GM21529 (cell line): ENCODE data around the gene ASXL1.

Source experiments
- ATAC-seq: cut with Tn5 transposase; IDR thresholded peaks from one replicate; pipeline ENCODE4 v1.9.1; 2021; ENCODE audit not compliant: unreplicated experiment

ASXL1 gene

DNA sequence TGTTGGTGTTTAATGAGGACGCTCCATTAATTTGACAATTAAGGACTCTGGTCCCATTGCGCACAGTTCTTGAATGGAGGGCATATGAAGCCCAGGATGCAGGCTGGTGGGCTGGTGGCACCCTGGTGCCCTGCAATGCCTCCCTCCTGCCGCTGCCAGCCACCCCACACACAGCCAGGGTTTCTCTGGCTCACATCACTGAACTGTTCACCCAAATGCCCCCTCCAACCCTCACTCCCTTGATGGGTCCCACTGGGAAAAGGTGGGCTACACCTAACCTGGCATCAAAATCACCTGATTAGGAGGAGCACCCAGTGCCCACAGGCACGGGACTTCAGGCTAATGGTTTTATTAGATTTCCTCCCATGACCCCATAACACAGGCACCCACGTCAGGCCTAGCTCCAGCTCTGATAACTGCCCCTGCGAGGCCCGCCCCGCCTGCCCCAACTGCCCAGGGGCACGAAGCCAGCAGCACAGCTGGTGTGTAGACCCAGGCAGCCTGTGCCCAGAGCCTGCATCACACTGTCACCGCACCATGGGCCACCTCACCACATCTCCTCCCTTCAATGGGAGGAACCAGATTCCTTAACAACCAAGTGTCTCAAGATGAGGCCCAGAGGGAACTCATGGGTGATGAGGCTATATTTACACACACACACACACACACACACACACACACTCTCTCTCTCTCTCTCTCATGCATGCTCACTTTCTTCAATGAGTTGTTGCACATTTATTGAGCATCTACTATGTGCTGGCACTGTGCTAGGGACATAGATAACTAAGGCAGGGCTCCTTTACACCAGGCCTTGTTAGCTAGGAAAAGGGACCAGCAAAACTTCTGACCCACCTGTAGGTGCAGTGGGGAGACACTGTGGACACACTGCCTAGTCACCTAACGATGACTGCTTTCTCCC lies 119.7 kb downstream of the ASXL1 start:
- no peak for ATAC-seq

DNA sequence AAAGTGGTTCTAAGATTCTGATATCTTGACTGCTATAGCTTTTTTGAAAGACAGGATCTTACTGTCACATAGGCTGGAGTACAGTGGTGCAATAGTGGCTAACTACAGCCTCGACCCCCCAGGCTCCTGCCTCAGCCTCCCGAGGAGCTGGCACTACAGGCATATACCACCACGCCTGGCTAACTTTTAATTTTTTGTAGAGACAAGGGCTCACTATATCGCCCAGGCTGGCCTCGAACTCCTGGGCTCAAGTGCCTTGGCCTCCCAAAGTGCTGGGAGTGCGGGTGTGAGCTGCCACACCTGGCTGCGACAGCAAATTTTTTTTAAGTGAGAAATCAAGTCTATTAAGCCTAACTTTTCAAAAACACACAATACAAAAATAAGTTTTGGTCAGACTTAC lies 120.4 kb downstream of the ASXL1 start:
- ATAC-seq: no peak

DNA sequence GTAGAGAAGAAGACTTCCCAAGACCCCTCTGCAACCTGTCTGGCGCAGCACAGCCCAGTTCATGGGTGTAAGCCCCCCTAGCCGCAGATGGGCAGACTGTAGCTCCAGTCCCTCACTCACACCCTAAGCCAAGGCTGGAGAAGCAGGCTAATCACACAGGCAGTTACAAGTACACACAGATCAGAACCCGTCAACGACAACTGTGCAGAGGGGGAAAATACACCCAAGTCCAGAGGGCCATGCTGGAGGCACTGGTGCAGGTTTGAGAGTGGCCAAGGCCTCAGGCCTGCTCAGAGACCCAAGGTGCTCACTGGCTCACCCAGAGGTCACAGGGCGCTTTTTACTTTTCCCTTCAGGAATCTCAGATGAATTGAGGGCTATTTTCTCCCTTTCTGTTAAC lies 120.9 kb downstream of the ASXL1 start:
- no peak for ATAC-seq

DNA sequence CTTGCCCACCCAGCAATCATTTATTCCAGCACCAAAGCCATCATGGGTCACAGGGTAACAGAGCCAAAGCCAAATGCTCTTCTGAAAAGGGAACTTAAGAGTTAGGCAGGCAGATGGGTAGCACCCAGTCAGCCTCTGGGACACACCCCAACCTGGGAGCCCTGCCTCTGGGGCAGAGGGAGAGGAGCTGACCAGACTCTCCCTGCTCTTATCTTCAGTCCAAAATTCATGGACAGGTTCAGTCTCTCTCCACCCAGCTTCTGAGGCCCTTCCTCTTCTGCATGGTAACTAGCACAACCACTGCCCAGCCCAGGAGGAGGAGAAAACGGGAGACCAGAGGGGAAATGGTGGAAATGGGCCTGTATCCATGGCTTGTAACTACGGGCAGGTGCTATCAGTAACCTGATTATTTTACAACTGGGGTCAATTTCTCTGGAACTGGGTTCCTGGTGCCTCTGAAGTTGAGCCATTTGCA lies 121.6 kb downstream of the ASXL1 start:
- no peak for ATAC-seq

DNA sequence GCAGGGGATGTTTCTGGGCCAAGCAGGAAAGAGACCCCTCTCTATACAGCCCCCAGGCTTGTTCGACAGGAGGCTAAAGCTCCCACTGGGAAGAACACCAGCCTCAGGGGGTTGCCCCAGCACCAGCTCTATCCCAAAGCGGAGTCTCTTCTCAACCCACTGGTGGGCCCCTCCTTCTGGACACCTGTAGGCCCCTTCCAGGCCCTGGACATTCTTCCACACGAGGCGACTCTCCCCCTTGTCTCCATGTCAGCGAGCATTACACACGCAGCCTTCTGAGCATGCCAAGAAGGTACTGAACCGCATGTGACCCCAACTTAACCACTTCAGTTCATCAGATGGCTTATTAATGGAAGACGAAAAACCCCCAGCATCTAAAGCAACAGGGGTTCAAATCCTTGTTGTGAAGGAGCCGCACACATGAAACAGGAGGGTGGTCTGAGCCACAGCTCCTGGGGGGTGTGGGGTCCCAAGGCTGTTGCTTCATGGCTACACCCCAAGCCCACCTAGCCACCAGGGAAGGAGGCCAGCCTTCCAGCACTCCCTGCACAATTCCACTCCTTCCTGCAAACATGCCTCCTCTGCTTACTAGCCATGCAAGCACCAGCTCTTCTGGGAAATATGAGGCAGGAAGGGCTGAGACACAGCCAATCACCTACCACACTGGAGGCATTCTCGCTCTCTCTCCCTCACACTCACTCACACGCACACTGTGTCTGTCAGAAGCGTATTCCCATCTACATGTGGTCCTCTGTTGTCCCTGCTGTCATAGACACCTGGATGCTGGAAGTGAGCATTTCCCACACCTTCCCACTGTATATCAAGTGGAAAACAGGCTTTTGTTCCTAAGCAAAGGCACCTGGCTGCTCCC lies 122.5 kb downstream of the ASXL1 start:
- ATAC-seq: no peak

DNA sequence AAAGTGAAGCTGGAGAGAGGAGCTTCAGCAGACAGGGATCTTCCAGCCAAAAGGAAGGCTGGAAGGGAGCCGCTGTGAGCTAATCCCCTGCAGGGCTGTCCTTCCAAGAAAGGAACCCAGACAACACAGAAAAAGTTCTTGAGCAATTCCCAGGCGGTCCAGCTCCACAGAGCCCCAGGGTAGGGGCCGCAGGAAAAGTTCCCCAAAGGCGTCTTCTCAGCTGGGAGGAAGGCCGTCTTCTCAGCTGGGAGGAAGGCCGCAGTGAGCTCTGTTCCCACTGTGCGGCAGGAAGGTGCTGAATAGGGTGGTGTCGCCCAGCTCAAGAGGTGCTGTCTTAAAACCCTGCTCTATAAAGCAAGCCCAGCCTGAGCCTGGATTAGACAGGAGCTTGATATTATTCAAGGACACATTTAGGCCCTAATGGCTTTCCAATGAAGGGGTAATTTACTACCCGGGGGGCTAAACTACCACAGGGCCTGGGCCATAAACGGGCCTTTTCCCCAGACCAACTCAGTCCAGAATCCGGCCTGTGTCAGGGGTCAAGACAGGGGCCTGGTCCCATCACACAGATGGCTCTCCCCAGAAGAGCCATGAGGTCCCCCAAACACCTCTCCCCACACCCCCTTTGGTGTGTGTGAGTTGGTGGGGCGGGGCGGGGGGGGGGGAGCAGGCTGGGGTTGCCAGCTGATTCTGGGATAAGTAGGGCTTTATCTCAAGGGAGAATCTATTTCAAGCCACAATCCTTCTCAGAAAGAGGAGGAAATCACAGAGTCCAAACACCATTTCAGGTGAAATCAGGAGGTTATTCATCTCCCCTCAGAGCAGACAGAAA lies 123.4 kb downstream of the ASXL1 start:
- no peak for ATAC-seq

DNA sequence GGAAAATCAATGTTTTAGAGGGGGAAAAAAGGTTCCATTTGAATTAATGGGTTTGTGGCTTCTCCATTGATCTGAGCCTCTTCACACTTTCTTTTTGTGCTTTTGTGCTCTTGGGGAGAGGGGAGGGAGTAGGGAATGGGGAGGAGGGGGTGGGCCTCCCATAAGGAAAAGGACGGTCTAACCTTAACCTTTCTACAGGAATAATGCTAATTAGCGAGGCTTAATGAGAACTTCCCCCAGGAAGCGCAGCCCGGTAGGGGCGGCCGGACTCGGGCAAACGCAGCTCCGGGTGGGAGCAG lies 124.0 kb downstream of the ASXL1 start:
- no peak for ATAC-seq

DNA sequence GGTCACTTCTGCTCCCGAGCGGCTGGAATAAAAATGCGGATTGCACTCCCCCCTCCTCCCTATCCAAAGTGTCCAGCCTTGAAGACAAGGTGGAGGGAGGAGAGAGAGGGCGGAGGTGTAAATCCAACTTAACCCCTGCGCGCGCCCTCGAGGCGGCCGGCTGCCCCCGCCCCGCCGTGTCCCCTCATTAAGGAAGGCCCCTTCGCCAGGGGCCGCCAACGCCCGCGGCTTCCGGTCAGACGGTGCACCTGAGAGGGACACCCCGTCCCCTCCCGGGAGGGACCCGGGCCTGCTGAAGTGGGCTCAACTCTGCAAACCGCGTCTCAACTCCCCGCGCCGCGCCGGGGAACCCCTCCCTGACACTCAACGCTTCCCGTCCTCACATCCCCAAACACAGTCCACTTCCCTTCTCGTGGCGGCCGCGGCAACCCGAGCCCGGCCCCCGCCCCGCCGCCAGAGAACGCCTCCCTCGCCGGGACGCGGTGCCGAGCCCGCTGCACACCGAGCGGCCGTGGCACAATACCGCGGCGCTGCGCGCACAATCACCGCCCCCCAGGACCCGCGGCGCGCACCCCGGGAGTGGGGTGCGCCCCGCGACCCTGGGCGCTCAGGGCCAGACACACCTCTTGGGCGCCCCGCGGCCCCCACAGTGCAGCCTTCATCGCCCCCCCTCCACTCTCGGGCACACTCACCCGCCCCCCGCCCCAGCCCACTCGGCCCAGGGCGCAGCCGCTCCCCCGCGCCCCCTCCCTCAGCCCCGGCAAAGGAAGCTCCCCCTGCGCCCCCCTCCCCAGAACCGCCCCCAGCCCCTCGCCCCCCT lies 124.5 kb downstream of the ASXL1 start:
- no peak for ATAC-seq

DNA sequence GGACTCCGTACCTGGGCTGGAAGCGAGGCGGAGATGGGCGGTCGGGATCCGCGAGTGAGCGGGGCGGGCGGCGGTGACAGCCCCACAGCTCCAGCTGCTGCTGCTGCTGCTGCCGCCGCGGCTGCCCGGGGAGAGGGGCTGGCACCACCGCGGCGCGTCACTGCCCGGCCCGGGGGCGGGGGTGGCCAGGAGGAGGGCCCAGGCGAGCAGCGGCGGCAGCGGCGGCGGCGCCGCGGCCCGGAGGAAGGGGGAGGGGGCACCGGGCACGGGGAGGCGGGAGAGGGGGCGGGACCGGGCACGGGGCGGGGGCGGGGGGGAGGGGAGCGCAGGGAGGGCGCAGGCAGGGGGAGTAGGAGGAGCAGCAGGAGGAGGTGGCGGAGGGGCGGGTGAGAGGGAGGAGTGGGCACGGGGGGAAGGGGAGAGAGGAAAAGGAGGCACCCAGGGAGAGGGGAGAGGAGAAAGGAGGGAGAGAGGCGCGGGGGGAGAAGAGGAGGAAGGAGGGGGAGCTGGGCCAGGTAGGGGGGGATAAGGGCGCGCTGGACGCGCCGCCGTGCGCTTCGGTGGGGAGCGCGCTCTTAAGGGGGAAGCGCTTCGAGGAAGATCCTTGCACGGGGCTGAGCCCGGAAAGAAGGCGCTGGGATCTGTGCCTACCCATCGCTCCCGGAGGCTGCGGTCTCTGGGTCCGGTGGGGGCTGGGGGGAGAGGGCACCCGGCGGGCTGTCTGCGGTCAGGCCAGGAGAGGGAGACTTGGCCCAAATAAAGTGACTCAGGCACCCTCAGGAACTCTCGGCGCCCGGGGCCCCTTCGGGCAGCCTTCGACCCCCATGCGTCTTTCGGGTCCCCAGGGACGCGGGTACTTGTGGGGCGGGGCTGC lies 125.5 kb downstream of the ASXL1 start:
- ATAC-seq: no peak

DNA sequence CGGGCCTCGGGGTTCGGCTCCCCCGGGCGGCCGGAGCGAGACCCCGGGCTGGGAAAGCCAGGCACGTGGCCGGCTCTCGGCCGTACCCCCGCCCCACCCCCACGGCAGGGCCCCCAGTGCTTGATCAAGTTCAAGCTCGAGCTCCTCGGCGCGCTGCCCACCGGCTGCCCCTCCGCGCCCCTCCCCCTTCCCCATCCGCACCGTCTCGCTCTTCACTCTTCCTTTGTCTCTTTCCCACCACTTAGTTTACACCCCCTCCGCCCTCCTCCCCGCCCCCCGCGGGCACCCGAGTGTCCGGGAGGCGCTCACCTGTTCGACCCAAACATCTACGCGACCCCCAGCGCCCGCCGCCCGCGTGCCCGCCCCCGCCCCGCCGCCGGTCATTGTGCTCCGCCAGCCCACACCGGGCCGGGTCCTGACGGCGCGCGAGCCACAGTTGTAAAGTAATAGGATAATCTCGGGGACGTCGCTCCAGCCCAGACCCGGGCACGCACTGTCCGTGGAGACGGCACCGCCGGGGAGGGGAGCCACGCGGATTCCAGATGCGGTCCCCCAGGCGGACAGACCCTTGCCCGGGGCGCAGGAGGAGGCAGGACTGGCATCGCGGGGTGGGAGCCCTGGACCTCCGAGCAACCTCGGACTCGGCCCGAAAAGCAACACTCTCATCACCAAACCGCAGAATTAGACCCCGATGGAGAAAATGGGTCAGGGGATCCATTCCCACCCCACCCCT lies 126.3 kb downstream of the ASXL1 start:
- ATAC-seq: no peak

DNA sequence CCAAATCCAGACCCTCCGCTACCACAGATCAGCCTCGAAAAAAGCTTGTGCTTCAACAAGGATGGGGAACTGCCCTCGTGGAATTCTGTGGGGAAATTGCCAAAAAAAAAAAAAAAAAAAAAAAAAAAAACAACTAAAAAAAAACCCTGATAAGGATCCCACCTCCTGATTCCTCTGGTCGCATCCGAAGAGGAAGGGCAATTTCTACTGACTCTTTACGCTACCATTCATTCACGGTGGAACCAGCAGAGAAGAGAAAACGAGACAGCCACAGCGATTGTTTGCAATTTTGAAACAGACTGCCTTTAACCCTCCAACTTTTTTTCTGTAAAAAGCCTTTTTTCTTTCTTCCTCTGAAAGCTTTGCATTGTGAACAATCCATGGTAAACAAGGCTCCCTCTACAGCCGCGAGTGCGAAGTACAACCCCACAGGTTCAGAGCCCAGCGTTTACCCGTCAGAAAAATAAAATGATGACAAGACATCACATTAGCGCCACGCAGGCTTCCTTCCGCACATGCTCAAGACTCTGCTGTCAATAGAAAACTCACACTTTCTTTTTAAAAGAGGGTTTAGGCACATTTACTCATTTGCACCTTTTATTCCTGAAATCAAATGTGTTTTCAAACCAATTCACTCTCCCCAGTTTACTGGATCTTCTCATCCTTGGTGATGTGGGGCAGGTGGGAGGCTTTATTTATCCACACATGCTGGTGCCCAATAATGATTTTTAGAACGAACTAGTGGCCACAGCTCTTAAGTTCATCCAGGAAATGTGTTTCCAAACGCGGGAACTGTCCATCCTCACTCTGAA lies 127.0 kb downstream of the ASXL1 start:
- ATAC-seq: peak; percentile 65

DNA sequence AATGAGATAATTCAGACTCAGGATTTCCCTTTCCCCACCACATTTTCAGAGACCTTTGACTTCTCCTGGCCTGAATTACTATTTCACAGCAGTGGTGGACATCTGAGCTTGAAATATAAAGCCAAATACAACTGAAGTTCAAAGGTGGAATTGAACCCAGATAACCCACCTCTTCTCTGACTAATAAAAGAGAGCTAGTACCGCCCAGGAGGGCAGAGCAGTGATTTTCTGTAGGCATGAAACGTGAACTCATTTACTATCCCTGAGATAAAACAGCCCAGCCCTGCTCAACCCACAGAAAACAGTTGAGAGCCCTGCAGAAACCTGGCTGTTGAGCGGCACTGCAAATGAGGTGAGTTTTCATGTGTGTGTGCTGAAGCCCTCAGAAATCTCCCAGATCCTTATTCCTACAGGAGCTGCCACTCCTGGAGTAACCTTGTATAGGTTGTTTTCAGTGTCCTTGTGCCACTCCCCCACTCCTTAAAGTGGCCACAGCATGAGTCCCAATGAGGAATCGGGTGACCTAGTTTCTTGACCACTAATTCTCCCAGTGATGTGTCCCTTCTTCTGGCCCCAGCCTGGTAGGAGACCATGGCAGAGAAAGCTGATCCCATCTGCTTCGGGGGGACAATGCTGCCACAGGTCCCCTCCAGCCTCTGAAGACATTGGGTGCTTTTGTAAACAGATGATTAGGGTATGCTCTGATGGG lies 127.8 kb downstream of the ASXL1 start:
- ATAC-seq: no peak

DNA sequence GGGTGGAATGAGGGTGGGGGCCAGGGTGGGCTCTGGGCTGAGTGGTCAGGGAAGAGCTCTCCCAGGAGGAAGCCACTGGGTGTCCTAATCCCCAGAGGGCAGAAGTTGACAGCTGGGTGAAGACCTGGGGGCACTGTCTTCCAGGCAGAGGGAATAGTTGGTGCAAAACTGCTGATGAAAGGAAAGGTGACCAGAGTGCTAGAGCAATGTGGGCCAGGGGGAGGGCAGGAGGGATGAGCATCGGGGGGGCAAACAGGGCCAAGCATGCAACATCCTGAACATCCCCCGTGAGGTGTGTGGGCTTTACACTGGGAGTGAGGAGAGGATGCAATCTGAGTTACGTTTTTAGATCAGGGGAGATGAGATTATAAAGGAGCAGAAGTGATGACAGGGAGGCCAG lies 129.2 kb downstream of the ASXL1 start:
- ATAC-seq: no peak

DNA sequence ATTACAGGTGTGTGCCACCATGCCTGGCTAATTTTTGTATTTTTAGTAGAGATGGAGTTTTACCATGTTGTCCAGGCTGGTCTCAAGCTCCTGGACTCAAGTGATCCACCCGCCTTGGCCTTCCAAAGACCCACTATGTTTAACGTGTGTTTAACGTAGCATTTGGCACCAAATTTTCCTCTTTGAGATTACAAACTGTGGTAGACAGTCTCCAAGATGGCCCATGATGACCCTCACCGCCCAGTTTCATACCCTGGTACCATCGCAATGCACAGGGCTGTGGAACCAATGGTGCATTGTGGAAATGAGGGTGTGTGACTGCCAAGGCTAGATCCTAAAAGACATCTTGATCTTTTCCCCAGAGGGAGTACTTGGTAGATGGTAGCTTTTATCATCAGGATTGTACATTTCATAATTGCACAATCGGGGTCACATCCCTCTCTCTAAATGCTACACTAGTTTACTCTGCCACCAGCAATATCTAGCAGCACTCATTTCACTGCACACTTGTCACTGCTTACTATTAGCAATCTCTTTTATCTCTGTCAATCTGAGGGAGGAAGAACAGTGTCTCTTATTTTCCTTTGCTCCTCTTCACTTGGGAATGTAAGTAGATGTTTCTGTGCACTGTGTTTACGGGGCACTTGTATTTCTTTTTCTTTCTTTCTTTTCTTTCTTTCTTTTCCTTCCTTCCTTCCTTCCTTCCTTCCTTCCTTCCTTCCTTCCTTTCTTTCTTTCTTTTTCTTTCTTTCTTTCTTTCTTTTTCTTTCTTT lies 130.1 kb downstream of the ASXL1 start:
- no peak for ATAC-seq
